Activated CD8-positive, alpha-beta memory T cell treated with anti-CD3 and anti-CD28 coated beads, Interleukin-2, amount 50 U/mL, for 24 hours (primary cell): Measurements from ENCODE around the gene DLL1.

Source experiments
- DNase-seq: peaks from one replicate; pipeline ENCODE4 v3.0.0-alpha.2; 2020; ENCODE audit errors: extremely low read depth

Gene DLL1

GRCh38 chr6:170233286-170234205 lies 57.3 kb downstream of the DLL1 start:
- no peak for DNase-seq
